ENCODE measurements around the gene PPHLN1. TPM values are rescaled to one million over a fixed set of nuclear protein-coding genes. Genes with fewer than 3 reads are reported as not detected.

The PPHLN1 gene
- total and polyA plus RNA-seq, 4 donors, result 27.8 to 52.8 (median 39.0) TPM

GRCh38 chr12:42426746-42427145, 100.8 kb downstream of the PPHLN1 start:
- Histone ChIP-seq H3K4me1 (ENCODE audit: control insufficient read depth in 1 of 2, insufficient read depth in 2 of 2, low read length in 2 of 2) (peaks cover 2 to 7% of the 10 kb centered on the region in 2 donors), H3K4me3 (ENCODE audit: low read length in 2 of 2) (no peak overlapping the region), H3K27ac (ENCODE audit: low read depth in 1 of 2, low read length in 2 of 2) (no peak overlapping the region), H3K27me3 (ENCODE audit: control insufficient read depth in 1 of 2, insufficient read depth in 2 of 2, low read length in 1 of 2) (no peaks in the 10 kb centered on the region), H3K9me3 (ENCODE audit: control insufficient read depth, low read length) (no peaks in the 10 kb centered on the region), H3K36me3 (ENCODE audit: control insufficient read depth in 1 of 2, insufficient read depth in 2 of 2, low read length in 1 of 2) (no peaks in the 10 kb centered on the region)
- intact Hi-C loops (cut with DNase I), result no loop called here
- DNase-seq (no peak), ATAC-seq (ENCODE audit: low FRiP score) (no peak)
- WGBS, 2 donors, result 95% methylated on average over 6 of the region's 6 CpGs

GRCh38 chr12:42428850-42429249, 102.9 kb downstream of the PPHLN1 start:
- peaks cover 2 to 7% of the 10 kb centered on the region in 2 donors for H3K4me1 ChIP-seq (ENCODE audit: control insufficient read depth in 1 of 2, insufficient read depth in 2 of 2, low read length in 2 of 2)
- H3K27me3 ChIP-seq (ENCODE audit: control insufficient read depth in 1 of 2, insufficient read depth in 2 of 2, low read length in 1 of 2), result no peaks in the 10 kb centered on the region
- 64 to 99% methylated on average over 2 of the region's 2 CpGs for WGBS, 2 donors
- no peaks in the 10 kb centered on the region for H3K9me3 ChIP-seq (ENCODE audit: control insufficient read depth, low read length)
- H3K36me3 ChIP-seq (ENCODE audit: control insufficient read depth in 1 of 2, insufficient read depth in 2 of 2, low read length in 1 of 2), result peaks cover 0 to 6% of the 10 kb centered on the region in 2 donors
- no peak overlapping the region for H3K4me3 ChIP-seq (ENCODE audit: low read length in 2 of 2)
- intact Hi-C loops (cut with DNase I), result no loop called here
- ATAC-seq (ENCODE audit: low FRiP score), result no peak
- DNase-seq, result no peak
- H3K27ac ChIP-seq (ENCODE audit: low read depth in 1 of 2, low read length in 2 of 2), result no peak overlapping the region

- Histone ChIP-seq H3K9me3 (ENCODE audit: control insufficient read depth, low read length) (no peaks in the 10 kb centered on the region), H3K27me3 (ENCODE audit: control insufficient read depth in 1 of 2, insufficient read depth in 2 of 2, low read length in 1 of 2) (no peaks in the 10 kb centered on the region), H3K4me1 (ENCODE audit: control insufficient read depth in 1 of 2, insufficient read depth in 2 of 2, low read length in 2 of 2) (no peaks in the 10 kb centered on the region), H3K4me3 (ENCODE audit: low read length in 2 of 2) (no peak overlapping the region), H3K27ac (ENCODE audit: low read depth in 1 of 2, low read length in 2 of 2) (no peak overlapping the region), H3K36me3 (ENCODE audit: control insufficient read depth in 1 of 2, insufficient read depth in 2 of 2, low read length in 1 of 2) (peaks cover 0 to 6% of the 10 kb centered on the region in 2 donors)
- ATAC-seq (ENCODE audit: low FRiP score) (no peak), DNase-seq (no peak)
- intact Hi-C loops (cut with DNase I), result no loop called here
- 91 to 92% methylated on average over 5 of the region's 5 CpGs for WGBS, 2 donors
These were observed 106.7 kb downstream of the PPHLN1 start for GRCh38 chr12:42432517-42433140.

- no peak overlapping the region for H3K4me3 ChIP-seq (ENCODE audit: low read length in 2 of 2)
- H3K4me1 ChIP-seq (ENCODE audit: control insufficient read depth in 1 of 2, insufficient read depth in 2 of 2, low read length in 2 of 2), result no peaks in the 10 kb centered on the region
- H3K27ac ChIP-seq (ENCODE audit: low read depth in 1 of 2, low read length in 2 of 2), result no peak overlapping the region
- H3K36me3 ChIP-seq (ENCODE audit: control insufficient read depth in 1 of 2, insufficient read depth in 2 of 2, low read length in 1 of 2), result peaks cover 0 to 1% of the 10 kb centered on the region in 2 donors
- DNase-seq, result peak in 1 of 2 donors; percentile 53
- no peaks in the 10 kb centered on the region for H3K27me3 ChIP-seq (ENCODE audit: control insufficient read depth in 1 of 2, insufficient read depth in 2 of 2, low read length in 1 of 2)
- intact Hi-C loops (cut with DNase I), result no loop called here
- no peak for ATAC-seq (ENCODE audit: low FRiP score)
- 93 to 98% methylated on average over 11 of the region's 11 CpGs for WGBS, 2 donors
- H3K9me3 ChIP-seq (ENCODE audit: control insufficient read depth, low read length), result no peaks in the 10 kb centered on the region
These were observed 114.6 kb downstream of the PPHLN1 start for GRCh38 chr12:42440608-42441007.

- ATAC-seq (ENCODE audit: low FRiP score) (no peak), DNase-seq (peak in 1 of 2 donors; percentile 69)
- Histone ChIP-seq H3K36me3 (ENCODE audit: control insufficient read depth in 1 of 2, insufficient read depth in 2 of 2, low read length in 1 of 2) (peaks cover 0 to 1% of the 10 kb centered on the region in 2 donors), H3K4me1 (ENCODE audit: control insufficient read depth in 1 of 2, insufficient read depth in 2 of 2, low read length in 2 of 2) (peaks cover 2 to 4% of the 10 kb centered on the region in 2 donors), H3K27me3 (ENCODE audit: control insufficient read depth in 1 of 2, insufficient read depth in 2 of 2, low read length in 1 of 2) (no peaks in the 10 kb centered on the region), H3K4me3 (ENCODE audit: low read length in 2 of 2) (no peak overlapping the region), H3K9me3 (ENCODE audit: control insufficient read depth, low read length) (no peaks in the 10 kb centered on the region), H3K27ac (ENCODE audit: low read depth in 1 of 2, low read length in 2 of 2) (no peak overlapping the region)
- WGBS, 2 donors, result 88 to 91% methylated on average over 19 of the region's 19 CpGs
- intact Hi-C loops (cut with DNase I), result no loop called here
These were observed 116.4 kb downstream of the PPHLN1 start for GRCh38 chr12:42442311-42442759.

GRCh38 chr12:42442888-42443287, 116.9 kb downstream of the PPHLN1 start:
- DNase-seq (no peak), ATAC-seq (ENCODE audit: low FRiP score) (no peak)
- H3K36me3 ChIP-seq (ENCODE audit: control insufficient read depth in 1 of 2, insufficient read depth in 2 of 2, low read length in 1 of 2), result peaks cover 0 to 1% of the 10 kb centered on the region in 2 donors
- no peaks in the 10 kb centered on the region for H3K27me3 ChIP-seq (ENCODE audit: control insufficient read depth in 1 of 2, insufficient read depth in 2 of 2, low read length in 1 of 2)
- WGBS, 2 donors, result 95 to 96% methylated on average over 8 of the region's 8 CpGs
- H3K4me1 ChIP-seq (ENCODE audit: control insufficient read depth in 1 of 2, insufficient read depth in 2 of 2, low read length in 2 of 2), result peaks cover 2 to 4% of the 10 kb centered on the region in 2 donors
- H3K27ac ChIP-seq (ENCODE audit: low read depth in 1 of 2, low read length in 2 of 2), result no peak overlapping the region
- no peak overlapping the region for H3K4me3 ChIP-seq (ENCODE audit: low read length in 2 of 2)
- intact Hi-C loops (cut with DNase I), result no loop called here
- H3K9me3 ChIP-seq (ENCODE audit: control insufficient read depth, low read length), result no peaks in the 10 kb centered on the region

GRCh38 chr12:42444192-42444943, 118.4 kb downstream of the PPHLN1 start:
- DNase-seq (no peak), ATAC-seq (ENCODE audit: low FRiP score) (no peak)
- 96 to 97% methylated on average over 7 of the region's 7 CpGs for WGBS, 2 donors
- Histone ChIP-seq H3K36me3 (ENCODE audit: control insufficient read depth in 1 of 2, insufficient read depth in 2 of 2, low read length in 1 of 2) (peaks cover 0 to 1% of the 10 kb centered on the region in 2 donors), H3K4me3 (ENCODE audit: low read length in 2 of 2) (no peak overlapping the region), H3K27ac (ENCODE audit: low read depth in 1 of 2, low read length in 2 of 2) (no peak overlapping the region), H3K4me1 (ENCODE audit: control insufficient read depth in 1 of 2, insufficient read depth in 2 of 2, low read length in 2 of 2) (peaks cover 2 to 4% of the 10 kb centered on the region in 2 donors), H3K9me3 (ENCODE audit: control insufficient read depth, low read length) (no peaks in the 10 kb centered on the region), H3K27me3 (ENCODE audit: control insufficient read depth in 1 of 2, insufficient read depth in 2 of 2, low read length in 1 of 2) (no peaks in the 10 kb centered on the region)
- intact Hi-C loops (cut with DNase I), result no loop called here

GRCh38 chr12:42445891-42446290, 119.9 kb downstream of the PPHLN1 start:
- no peaks in the 10 kb centered on the region for H3K27me3 ChIP-seq (ENCODE audit: control insufficient read depth in 1 of 2, insufficient read depth in 2 of 2, low read length in 1 of 2)
- no peak overlapping the region for H3K27ac ChIP-seq (ENCODE audit: low read depth in 1 of 2, low read length in 2 of 2)
- peaks cover 0 to 1% of the 10 kb centered on the region in 2 donors for H3K36me3 ChIP-seq (ENCODE audit: control insufficient read depth in 1 of 2, insufficient read depth in 2 of 2, low read length in 1 of 2)
- intact Hi-C loops (cut with DNase I), result no loop called here
- no peak for DNase-seq
- WGBS, 2 donors, result 94 to 95% methylated on average over 16 of the region's 16 CpGs
- no peak overlapping the region for H3K4me3 ChIP-seq (ENCODE audit: low read length in 2 of 2)
- H3K9me3 ChIP-seq (ENCODE audit: control insufficient read depth, low read length), result no peaks in the 10 kb centered on the region
- peaks cover 2 to 4% of the 10 kb centered on the region in 2 donors for H3K4me1 ChIP-seq (ENCODE audit: control insufficient read depth in 1 of 2, insufficient read depth in 2 of 2, low read length in 2 of 2)
- ATAC-seq (ENCODE audit: low FRiP score), result no peak

- H3K9me3 ChIP-seq (ENCODE audit: control insufficient read depth, low read length), result no peaks in the 10 kb centered on the region
- peaks cover 2 to 4% of the 10 kb centered on the region in 2 donors for H3K4me1 ChIP-seq (ENCODE audit: control insufficient read depth in 1 of 2, insufficient read depth in 2 of 2, low read length in 2 of 2)
- DNase-seq (no peak), ATAC-seq (ENCODE audit: low FRiP score) (no peak)
- H3K27me3 ChIP-seq (ENCODE audit: control insufficient read depth in 1 of 2, insufficient read depth in 2 of 2, low read length in 1 of 2), result no peaks in the 10 kb centered on the region
- H3K27ac ChIP-seq (ENCODE audit: low read depth in 1 of 2, low read length in 2 of 2), result no peak overlapping the region
- intact Hi-C loops (cut with DNase I), result no loop called here
- 28 to 43% methylated on average over 6 of the region's 6 CpGs for WGBS, 2 donors
- H3K36me3 ChIP-seq (ENCODE audit: control insufficient read depth in 1 of 2, insufficient read depth in 2 of 2, low read length in 1 of 2), result peaks cover 0 to 1% of the 10 kb centered on the region in 2 donors
- no peak overlapping the region for H3K4me3 ChIP-seq (ENCODE audit: low read length in 2 of 2)
These were observed 120.8 kb downstream of the PPHLN1 start for GRCh38 chr12:42446761-42447160.
